BLaER1 (cell line): ENCODE measurements around the gene ZFAND2A.
"Not testable (repeated sequence)": the region's sequence is repeated elsewhere in the genome, so short reads cannot be mapped to it uniquely, and the experiment has no call there.

Experiments used
- H3K27ac ChIP-seq: shearing (Covaris generic); formaldehyde crosslinking; 2 replicates; pipeline ENCODE4 v1.8.1; 2022
- H3K27me3 ChIP-seq: shearing (Covaris generic); formaldehyde crosslinking; 2 replicates; pipeline ENCODE4 v1.8.1; 2022
- H3K36me3 ChIP-seq: shearing (Covaris generic); formaldehyde crosslinking; 2 replicates; pipeline ENCODE4 v1.8.1; 2022
- H3K4me1 ChIP-seq: shearing (Covaris generic); formaldehyde crosslinking; 2 replicates; pipeline ENCODE4 v1.8.1; 2022
- H3K4me2 ChIP-seq: shearing (Covaris generic); formaldehyde crosslinking; 2 replicates; pipeline ENCODE4 v1.8.1; 2022
- H3K4me3 ChIP-seq: shearing (Covaris generic); formaldehyde crosslinking; 2 replicates; pipeline ENCODE4 v1.8.1; 2022
- H3K9ac ChIP-seq: shearing (Covaris generic); formaldehyde crosslinking; 2 replicates; pipeline ENCODE4 v1.8.1; 2022
- H3K9me3 ChIP-seq: shearing (Covaris generic); formaldehyde crosslinking; 2 replicates; pipeline ENCODE4 v1.8.1; 2022
- H4K20me1 ChIP-seq: shearing (Covaris generic); formaldehyde crosslinking; 2 replicates; pipeline ENCODE4 v1.8.1; 2022
- Cebpa-rat ChIP-seq: shearing (Covaris generic); IDR thresholded peaks from 2 replicates; pipeline ENCODE4 v1.8.1; 2022

The ZFAND2A gene

DNA sequence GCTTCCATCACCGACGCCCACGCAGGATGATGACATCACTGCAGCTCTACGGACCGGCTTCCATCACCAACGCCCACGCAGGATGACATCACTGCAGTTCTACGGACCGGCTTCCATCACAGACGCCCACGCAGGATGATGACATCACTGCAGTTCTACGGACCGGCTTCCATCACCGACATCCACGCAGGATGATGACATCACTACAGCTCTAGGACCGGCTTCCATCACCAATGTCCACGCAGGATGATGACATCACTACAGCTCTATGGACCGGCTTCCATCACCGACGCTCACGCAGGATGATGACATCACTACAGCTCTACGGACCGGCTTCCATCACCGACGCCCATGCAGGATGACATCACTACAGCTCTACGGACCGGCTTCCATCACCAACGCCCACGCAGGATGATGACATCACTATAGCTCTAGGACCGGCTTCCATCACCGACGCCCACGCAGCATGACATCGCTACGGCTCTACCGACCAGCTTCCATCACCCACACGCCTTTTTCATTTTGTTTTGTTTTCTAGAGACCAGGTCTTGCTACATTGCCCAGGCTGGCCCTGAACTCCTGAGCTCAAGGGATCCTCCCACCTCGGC lies 42.6 kb downstream of the ZFAND2A start:
- Histone ChIP-seq H3K4me3 (no peak overlapping the region), H3K27me3 (no peaks in the 10 kb centered on the region), H3K36me3 (peaks cover 22% of the 10 kb centered on the region), H3K4me1 (peaks cover 67% of the 10 kb centered on the region), H3K4me2 (no peak overlapping the region), H3K27ac (no peak overlapping the region), H3K9ac (no peak overlapping the region), H4K20me1 (peaks cover 46% of the 10 kb centered on the region), H3K9me3 (no peaks in the 10 kb centered on the region)
- no peak for TF ChIP-seq Cebpa-rat

DNA sequence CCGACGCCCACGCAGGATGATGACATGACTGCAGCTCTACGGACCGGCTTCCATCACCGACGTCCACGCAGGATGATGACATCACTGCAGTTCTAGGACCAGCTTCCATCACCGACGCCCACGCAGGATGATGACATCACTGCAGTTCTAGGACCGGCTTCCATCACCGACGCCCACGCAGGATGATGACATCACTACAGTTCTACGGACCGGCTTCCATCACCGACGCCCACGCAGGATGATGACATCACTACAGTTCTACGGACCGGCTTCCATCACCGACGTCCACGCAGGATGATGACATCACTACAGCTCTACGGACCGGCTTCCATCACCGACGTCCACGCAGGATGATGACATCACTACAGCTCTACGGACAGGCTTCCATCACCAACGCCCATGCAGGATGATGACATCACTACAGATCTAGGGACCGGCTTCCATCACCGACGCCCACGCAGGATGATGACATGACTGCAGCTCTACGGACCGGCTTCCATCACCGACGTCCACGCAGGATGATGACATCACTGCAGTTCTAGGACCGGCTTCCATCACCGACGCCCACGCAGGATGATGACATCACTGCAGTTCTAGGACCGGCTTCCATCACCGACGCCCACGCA lies 43.5 kb downstream of the ZFAND2A start:
- H3K27me3 ChIP-seq, H3K27ac ChIP-seq, H3K9me3 ChIP-seq, H3K9ac ChIP-seq, H3K4me2 ChIP-seq, H3K4me3 ChIP-seq: not testable (repeated sequence)
- Histone ChIP-seq H4K20me1 (peaks cover 42% of the 10 kb centered on the region), H3K36me3 (peaks cover 26% of the 10 kb centered on the region), H3K4me1 (peaks cover 67% of the 10 kb centered on the region)

DNA sequence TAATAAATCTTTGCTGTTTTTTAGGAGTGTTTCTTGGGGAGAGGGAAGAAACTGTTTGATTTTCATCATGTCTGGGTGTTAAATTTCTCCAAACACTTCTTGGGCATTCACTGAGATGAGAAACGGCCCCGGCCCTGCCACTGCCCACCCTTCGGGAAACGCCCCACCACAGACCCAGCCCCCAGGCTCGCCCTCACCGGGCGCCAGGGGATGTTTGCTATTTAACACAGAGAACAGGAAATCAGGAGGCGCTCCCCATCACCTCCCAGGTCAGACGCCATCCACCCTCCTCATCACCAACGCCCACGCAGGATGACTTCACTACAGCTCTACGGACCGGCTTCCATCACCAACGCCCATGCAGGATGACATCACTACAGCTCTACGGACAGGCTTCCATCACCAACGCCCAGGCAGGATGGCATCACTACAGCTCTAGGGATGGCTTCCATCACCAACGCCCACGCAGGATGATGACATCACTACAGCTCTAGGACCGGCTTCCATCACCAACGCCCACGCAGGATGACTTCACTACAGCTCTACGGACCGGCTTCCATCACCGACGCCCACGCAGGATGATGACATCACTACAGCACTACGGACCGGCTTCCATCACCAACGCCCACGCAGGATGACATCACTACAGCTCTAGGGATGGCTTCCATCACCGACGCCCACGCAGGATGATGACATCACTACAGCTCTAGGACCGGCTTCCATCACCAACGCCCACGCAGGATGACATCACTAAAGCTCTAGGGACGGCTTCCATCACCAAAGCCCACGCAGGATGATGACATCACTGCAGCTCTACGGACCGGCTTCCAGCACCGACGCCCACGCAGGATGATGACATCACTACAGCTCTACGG lies 44.6 kb downstream of the ZFAND2A start:
- H4K20me1 ChIP-seq, result peaks cover 34% of the 10 kb centered on the region
- H3K4me2 ChIP-seq, result peak overlapping the region; percentile 55
- H3K36me3 ChIP-seq, result peaks cover 26% of the 10 kb centered on the region
- 0 out of 2 replicates have a peak overlapping the region, but pooled peaks have one; percentile 58 for H3K27ac ChIP-seq
- H3K9me3 ChIP-seq, H3K27me3 ChIP-seq, H3K4me3 ChIP-seq, H3K9ac ChIP-seq: not testable (repeated sequence)
- H3K4me1 ChIP-seq, result peaks cover 67% of the 10 kb centered on the region

DNA sequence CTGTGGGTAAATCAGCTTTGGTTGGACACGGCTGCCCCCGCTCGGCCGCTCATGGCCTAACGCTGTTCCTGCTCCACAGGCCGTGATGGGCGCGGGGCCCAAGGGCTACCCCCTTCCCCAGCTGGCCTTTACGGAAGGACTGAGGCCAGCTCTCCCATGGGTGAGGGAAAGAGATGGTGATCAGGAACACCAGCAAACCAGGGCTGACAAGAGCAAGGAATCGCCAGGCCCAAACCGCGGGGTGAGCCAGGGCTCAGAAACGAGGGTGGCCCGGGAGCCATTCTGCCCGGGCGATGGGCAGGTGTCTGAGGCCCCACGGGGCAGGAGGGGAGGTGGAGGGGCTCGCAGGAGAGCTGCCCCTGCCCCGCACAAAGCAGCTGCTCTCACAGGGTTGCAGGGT lies 45.5 kb downstream of the ZFAND2A start:
- Histone ChIP-seq H3K27me3 (no peaks in the 10 kb centered on the region), H3K4me2 (peak overlapping the region; percentile 55), H3K9ac (peak overlapping the region; percentile 37; the same call in 1 of the 2 replicates), H4K20me1 (peaks cover 38% of the 10 kb centered on the region), H3K27ac (peak overlapping the region; percentile 58), H3K4me3 (no peak overlapping the region), H3K9me3 (no peaks in the 10 kb centered on the region), H3K4me1 (peaks cover 68% of the 10 kb centered on the region), H3K36me3 (peaks cover 26% of the 10 kb centered on the region)
- no peak for TF ChIP-seq Cebpa-rat

DNA sequence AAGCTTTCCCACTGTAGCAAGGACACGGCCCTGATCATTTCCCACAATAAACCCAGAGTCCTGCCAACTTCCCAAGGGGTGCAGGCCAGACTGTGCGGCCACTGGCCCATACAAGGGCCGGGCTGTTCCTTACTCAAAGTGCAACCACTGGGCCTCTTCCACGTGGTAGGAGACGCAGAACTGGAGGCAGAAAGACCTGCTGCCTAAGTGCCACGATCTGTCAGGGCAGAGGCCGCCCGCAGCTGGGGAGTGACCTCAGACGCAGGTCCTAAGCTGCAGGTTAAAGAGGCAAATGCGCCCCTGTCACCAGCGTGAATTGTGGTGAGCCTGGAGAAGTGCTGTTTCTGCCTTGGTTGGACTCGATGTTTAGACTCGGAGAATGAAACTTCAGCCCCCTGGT lies 45.9 kb downstream of the ZFAND2A start:
- Histone ChIP-seq H3K27me3 (no peaks in the 10 kb centered on the region), H3K36me3 (peaks cover 26% of the 10 kb centered on the region), H3K4me3 (no peak overlapping the region), H3K4me2 (peak overlapping the region; percentile 55), H3K9ac (peak overlapping the region; percentile 37), H3K9me3 (no peaks in the 10 kb centered on the region), H4K20me1 (peaks cover 38% of the 10 kb centered on the region), H3K27ac (peak overlapping the region; percentile 58; the same call in 1 of the 2 replicates), H3K4me1 (peaks cover 68% of the 10 kb centered on the region)
- no peak for TF ChIP-seq Cebpa-rat

DNA sequence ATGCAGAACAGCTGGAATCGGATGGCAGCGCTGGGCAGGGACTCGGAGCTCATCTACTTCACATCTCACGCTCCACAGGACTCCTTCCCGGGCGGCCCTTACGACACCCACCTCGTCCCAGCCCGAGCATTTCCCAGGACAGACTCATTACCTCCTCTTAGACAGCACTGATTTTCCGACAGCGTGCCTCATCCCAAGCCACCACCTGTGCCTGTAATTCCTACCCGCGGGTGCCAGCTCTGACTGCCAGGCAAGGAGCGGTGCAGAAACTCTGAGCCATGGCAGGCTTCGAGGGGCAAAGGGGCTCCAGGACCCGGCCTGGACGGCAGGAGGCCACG lies 46.5 kb downstream of the ZFAND2A start:
- TF ChIP-seq Cebpa-rat, result no peak
- Histone ChIP-seq H3K27ac (0 out of 2 replicates have a peak overlapping the region, but pooled peaks have one; percentile 58), H3K4me1 (peaks cover 70% of the 10 kb centered on the region), H3K4me2 (peak overlapping the region; percentile 55), H3K9me3 (no peaks in the 10 kb centered on the region), H3K27me3 (no peaks in the 10 kb centered on the region), H3K4me3 (no peak overlapping the region), H4K20me1 (peaks cover 42% of the 10 kb centered on the region), H3K36me3 (peaks cover 26% of the 10 kb centered on the region), H3K9ac (no peak overlapping the region)

DNA sequence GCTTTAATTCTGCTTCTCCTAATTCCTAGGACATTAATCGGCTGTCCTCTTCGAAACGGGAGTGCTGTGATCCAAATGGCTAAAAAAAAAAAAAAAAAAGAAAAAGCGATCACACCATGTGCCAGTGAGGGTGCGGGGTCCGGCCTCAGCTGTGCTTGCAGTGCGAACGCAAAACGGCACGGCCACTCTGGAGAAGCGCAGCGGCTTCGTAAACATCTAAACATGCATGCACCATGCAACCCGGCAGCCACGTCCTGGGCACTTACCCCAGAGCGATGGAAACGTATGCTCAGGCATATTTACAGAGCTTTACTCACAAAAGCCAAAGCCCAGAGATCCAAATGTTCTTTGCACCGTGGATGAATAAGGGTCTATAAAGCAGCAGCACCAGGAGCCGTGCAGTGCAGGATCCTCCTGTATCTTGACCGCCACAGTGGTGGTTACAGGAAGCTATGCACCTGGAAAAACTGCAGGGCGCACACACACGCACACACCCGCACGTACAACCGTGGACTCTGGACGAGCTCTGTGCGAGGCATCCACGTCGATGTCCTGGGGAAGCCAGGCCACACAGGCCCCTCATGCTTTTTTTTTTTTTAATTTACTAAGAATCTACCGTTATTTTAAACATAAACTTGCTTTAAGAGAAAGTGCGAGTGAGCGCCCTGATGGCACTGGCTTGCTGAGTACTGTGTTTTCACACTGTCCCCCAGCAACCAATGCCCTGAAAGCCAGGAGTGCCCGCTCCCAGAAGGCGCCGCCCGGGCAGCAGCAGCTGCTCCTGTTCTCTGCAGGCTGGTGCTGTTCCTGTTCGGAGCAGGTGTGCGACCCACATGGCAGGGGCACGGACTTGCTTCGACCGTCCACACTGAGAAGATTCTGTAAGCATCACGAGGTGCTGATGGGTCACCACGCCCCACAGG lies 47.1 kb downstream of the ZFAND2A start:
- Histone ChIP-seq H3K4me2 (peak overlapping the region; percentile 55), H3K36me3 (peaks cover 26% of the 10 kb centered on the region), H3K27ac (no peak overlapping the region), H3K9ac (no peak overlapping the region), H3K27me3 (no peaks in the 10 kb centered on the region), H3K4me1 (peaks cover 75% of the 10 kb centered on the region), H3K4me3 (no peak overlapping the region), H4K20me1 (peaks cover 48% of the 10 kb centered on the region), H3K9me3 (no peaks in the 10 kb centered on the region)
- TF ChIP-seq Cebpa-rat, result no peak

DNA sequence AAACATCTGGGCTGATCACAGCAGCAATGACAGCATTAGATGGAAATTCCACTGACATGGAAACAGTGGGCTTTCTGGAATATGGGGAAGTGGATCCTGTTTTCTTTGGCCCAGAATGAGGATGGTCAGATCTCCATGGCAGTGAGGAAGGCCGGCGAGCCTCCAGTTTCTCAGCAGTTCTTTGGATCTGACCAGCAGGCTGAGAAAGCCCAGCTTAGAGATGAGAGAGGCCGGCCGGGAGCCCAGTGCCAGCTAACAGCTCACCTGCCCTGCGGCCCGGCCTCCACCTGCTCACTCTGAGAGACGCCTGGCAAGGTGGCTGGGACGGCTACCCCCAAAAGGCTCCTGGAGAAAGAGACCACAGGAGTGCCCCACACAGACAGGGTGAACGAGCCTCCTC lies 47.9 kb downstream of the ZFAND2A start:
- peaks cover 83% of the 10 kb centered on the region for H3K4me1 ChIP-seq

DNA sequence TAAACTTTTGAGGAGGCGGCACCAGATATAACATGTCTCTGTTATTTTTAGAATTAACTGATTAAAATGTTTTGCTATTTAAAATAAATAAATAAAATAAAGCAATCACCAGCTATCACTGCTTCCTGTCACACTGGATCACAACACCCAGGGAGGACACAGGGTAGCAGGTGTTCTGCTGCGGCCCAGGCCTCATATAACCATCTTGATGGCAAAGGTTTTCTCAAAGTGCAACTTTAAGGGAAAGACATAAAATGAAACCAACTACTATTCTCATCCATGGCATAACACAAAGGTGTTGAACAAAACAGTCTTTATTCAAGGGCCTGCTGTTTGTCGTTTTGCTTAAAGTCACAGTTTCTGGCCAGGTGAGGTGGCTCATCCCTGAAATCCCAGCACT lies 48.8 kb downstream of the ZFAND2A start:
- no peaks in the 10 kb centered on the region for H3K9me3 ChIP-seq
- no peak for TF ChIP-seq Cebpa-rat
- H4K20me1 ChIP-seq, result peaks cover 64% of the 10 kb centered on the region
- H3K9ac ChIP-seq, result peak overlapping the region; percentile 64
- peaks cover 25% of the 10 kb centered on the region for H3K36me3 ChIP-seq
- no peaks in the 10 kb centered on the region for H3K27me3 ChIP-seq
- H3K4me1 ChIP-seq, result peaks cover 92% of the 10 kb centered on the region
- no peak overlapping the region for H3K4me3 ChIP-seq
- peak overlapping the region; percentile 87 for H3K4me2 ChIP-seq
- peak overlapping the region; percentile 88 for H3K27ac ChIP-seq

More for the DNA sequence above, 47.9 kb downstream of the ZFAND2A start:
- Histone ChIP-seq H3K27ac (no peak overlapping the region), H3K9ac (no peak overlapping the region), H3K4me3 (no peak overlapping the region), H3K36me3 (peaks cover 26% of the 10 kb centered on the region), H4K20me1 (peaks cover 55% of the 10 kb centered on the region), H3K27me3 (no peaks in the 10 kb centered on the region), H3K9me3 (no peaks in the 10 kb centered on the region), H3K4me2 (peak overlapping the region; percentile 87; the same call in 1 of the 2 replicates)
- no peak for TF ChIP-seq Cebpa-rat
